Esophagus muscularis mucosa (tissue), 4 donors: ENCODE results near the gene CTNNA2. TPM values are rescaled to one million over a fixed set of nuclear protein-coding genes. Genes with fewer than 3 reads are reported as not detected.

Source experiments
- DNase-seq: peaks from one replicate; pipeline ENCODE4 v3.0.0-alpha.2; 2017; ENCODE audit errors: extremely low spot score
- H3K27ac ChIP-seq, 4 donors: fragments of 200-600 bp; sonication (generic); replicated peaks in 1 of 4; 1 replicate in 3 of 4; 2 replicates in 1 of 4; pipeline ENCODE4 v1.5.1; 2016 to 2019; ENCODE audit warnings: mild to moderate bottlenecking in 1 of 4
- H3K27me3 ChIP-seq, 4 donors: fragments of 200-600 bp; sonication (generic); one replicate each; pipeline versions ENCODE4 v1.5.1 to v1.6.0; 2016 to 2019
- H3K36me3 ChIP-seq, 4 donors: fragments of 200-600 bp; sonication (generic); one replicate each; pipeline ENCODE4 v1.5.1; 2016 to 2019
- H3K4me1 ChIP-seq, 4 donors: fragments of 200-600 bp; sonication (generic); one replicate each; pipeline ENCODE4 v1.5.1; 2016 to 2019
- H3K4me3 ChIP-seq, 4 donors: fragments of 200-600 bp; sonication (generic); 1 replicate in 2 of 4; 2 replicates in 2 of 4; pipeline ENCODE4 v1.5.1; 2016 to 2019; ENCODE audit warnings: mild to moderate bottlenecking in 4 of 4, moderate library complexity in 1 of 4
- H3K9me3 ChIP-seq, 4 donors: fragments of 200-600 bp; sonication (generic); 1 replicate in 3 of 4; 2 replicates in 1 of 4; pipeline ENCODE4 v1.5.1; 2016 to 2019
- EP300 ChIP-seq: sonication (generic); formaldehyde crosslinking; IDR thresholded peaks from one replicate; pipeline ENCODE4 v1.6.1; 2017; ENCODE audit warnings: antibody characterized with exemption
- POLR2A ChIP-seq: fragments of 450-650 bp; IDR thresholded peaks from one replicate; pipeline ENCODE4 v1.6.1; 2017; ENCODE audit warnings: antibody characterized with exemption, moderate library complexity, mild to moderate bottlenecking, low read depth
- POLR2AphosphoS5 ChIP-seq, 2 donors: sonication (generic); formaldehyde crosslinking; IDR thresholded peaks; one replicate each; pipeline ENCODE4 v1.6.1; 2017; ENCODE audit warnings: antibody characterized with exemption in 2 of 2
- WGBS: methylation state at CpG from one replicate; pipeline ENCODE4 v1.1.5; 2018; 5-methylcytosine and 5-hydroxymethylcytosine counted together
- intact Hi-C: fragments of 100-400 bp; cut with DNase I; formaldehyde crosslinking; loops from one replicate; pipeline ENCODE4 v1.15.1; 2023
- total RNA-seq, 4 donors: library from RNA; depleted of rRNA; stranded (reverse); fragments of >200 nt; gene quantifications; one replicate each; pipeline versions ENCODE4 v1.1.0 to v1.2.1, GENCODE V29; 2016
- TF ChIP-seq, protein P1 (sequence below), 3 experiments: fragments of 200-600 bp in 2 of 3; fragments of 450-650 bp in 1 of 3; sonication (generic) in 2 of 3; IDR thresholded peaks; one replicate each; pipeline ENCODE4 v1.5.1; 2017 to 2019; ENCODE audit warnings: antibody characterized with exemption in 3 of 3, mild to moderate bottlenecking in 2 of 3, moderate library complexity in 1 of 3

CTNNA2 gene
- total RNA-seq, 4 donors from 2014 or later = 0.42 to 2.5 (median 1.1) TPM

DNA sequence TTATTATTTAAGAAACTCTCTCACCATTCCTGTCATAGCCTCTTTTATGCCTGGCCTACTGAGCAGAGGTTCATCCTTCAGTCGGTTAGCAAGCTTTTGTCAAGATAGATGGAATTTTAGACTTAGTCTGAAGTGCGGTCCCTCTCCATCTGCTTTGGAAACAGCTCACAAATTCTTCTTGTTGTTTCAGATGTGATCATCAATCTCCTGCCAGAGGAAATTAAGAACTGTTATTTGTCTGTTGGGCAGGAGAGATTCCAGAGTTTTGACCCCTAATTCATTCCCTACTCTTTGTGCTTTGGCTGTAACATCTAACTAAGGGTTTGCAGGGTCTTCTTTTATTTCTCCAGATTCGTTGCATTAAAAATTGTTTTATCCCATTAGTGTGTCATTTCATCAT, 735.3 kb downstream of the CTNNA2 start:
- 69% methylated on average over 3 of the region's 3 CpGs for WGBS
- intact Hi-C loops = no loop called here
- no peaks in the 10 kb centered on the region for H3K9me3 ChIP-seq
- no peaks in the 10 kb centered on the region for H3K36me3 ChIP-seq
- H3K27ac ChIP-seq = no peak overlapping the region
- TF ChIP-seq, protein P1, sequence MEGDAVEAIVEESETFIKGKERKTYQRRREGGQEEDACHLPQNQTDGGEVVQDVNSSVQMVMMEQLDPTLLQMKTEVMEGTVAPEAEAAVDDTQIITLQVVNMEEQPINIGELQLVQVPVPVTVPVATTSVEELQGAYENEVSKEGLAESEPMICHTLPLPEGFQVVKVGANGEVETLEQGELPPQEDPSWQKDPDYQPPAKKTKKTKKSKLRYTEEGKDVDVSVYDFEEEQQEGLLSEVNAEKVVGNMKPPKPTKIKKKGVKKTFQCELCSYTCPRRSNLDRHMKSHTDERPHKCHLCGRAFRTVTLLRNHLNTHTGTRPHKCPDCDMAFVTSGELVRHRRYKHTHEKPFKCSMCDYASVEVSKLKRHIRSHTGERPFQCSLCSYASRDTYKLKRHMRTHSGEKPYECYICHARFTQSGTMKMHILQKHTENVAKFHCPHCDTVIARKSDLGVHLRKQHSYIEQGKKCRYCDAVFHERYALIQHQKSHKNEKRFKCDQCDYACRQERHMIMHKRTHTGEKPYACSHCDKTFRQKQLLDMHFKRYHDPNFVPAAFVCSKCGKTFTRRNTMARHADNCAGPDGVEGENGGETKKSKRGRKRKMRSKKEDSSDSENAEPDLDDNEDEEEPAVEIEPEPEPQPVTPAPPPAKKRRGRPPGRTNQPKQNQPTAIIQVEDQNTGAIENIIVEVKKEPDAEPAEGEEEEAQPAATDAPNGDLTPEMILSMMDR (IDR thresholded peaks at IDR 0.05) = no peak
- TF ChIP-seq POLR2AphosphoS5 (IDR thresholded peaks at IDR 0.05) = no peak
- no peak for TF ChIP-seq POLR2A
- TF ChIP-seq EP300 = no peak
- no peak overlapping the region for H3K4me3 ChIP-seq
- no peaks in the 10 kb centered on the region for H3K27me3 ChIP-seq
- H3K4me1 ChIP-seq = no peaks in the 10 kb centered on the region
- no peak for DNase-seq

DNA sequence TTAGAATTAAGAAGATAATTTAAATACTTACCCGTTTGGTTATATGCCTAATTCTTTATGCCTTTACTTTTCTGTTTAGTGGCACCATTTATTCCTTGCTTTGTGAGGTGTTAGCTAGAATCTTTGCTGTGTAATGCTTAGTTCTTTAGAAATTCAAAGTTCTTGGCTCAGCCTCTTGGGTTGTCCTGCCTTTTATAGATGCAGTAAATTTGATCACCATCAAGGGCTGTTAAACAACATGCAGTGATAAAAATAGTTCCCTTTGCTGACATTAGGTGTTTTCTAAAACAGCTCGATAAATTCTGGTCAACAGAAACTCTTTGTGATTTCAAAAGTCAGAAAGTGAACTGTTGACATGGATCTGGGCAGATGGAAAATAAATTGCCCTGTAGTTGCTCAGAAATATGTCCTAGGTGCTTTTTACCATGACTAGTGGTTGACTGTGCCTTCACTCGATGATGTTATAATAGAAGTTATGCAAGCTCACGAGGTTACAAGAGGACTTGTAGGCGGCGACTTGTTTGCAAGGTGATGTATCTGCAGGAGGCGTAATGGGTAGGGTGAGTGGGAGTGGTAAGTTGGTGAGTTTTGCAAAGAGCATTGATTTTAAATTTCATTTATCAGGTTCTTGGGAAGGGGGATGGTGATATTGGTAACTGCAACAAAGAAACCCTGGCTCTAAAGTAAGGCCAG, 739.6 kb downstream of the CTNNA2 start:
- Histone ChIP-seq H3K4me3 (no peak overlapping the region), H3K4me1 (no peaks in the 10 kb centered on the region), H3K36me3 (no peaks in the 10 kb centered on the region), H3K27me3 (no peaks in the 10 kb centered on the region), H3K27ac (no peak overlapping the region), H3K9me3 (no peaks in the 10 kb centered on the region)
- no peak for TF ChIP-seq POLR2AphosphoS5 (IDR thresholded peaks at IDR 0.05)
- DNase-seq = no peak
- intact Hi-C loops = no loop called here
- 89% methylated on average over 7 of the region's 7 CpGs for WGBS

DNA sequence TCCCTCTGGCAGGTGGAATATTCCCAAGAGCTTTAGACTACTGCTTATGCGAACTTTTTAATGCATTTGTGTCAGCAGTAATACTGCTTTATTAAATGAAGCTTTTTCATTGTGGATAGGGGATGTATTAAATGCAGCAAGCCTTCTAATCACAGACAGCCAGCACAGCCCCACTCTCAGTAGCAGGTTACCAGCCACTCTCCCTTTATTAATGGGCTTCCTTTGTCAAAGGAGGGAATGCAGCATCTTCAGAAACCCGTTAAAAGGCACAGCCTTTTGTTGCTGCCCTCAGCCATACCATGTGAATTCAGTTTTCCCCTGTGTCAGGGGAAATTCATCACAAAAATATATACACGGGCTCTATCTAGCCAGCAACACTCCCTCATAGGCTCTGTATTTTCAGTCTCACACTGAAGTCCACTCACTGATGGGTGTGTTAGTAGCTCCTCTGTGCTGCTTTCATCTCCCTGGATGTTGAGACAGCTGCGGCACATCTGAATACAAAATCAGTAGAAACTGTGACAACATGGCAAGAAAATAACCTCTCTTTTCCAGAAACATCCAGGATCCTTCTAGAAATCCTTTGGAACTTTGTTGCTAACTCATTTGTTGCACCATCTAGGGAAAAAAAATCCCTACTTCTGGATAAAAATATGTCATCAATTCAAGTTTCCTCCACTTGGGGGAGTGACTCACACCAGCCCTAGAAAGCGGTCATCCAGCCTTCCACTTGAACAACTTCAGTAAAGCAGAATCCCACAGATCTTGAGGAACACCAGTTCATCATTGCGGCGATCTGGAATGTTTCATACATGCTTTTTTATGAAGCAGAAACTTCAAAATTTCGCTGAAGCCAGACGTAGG, 743.3 kb downstream of the CTNNA2 start:
- Histone ChIP-seq H3K36me3 (no peaks in the 10 kb centered on the region), H3K4me1 (no peaks in the 10 kb centered on the region), H3K27me3 (no peaks in the 10 kb centered on the region), H3K27ac (no peak overlapping the region), H3K4me3 (no peak overlapping the region), H3K9me3 (no peaks in the 10 kb centered on the region)
- intact Hi-C loops = no loop called here
- no peak for DNase-seq
- TF ChIP-seq, protein P1 (IDR thresholded peaks at IDR 0.05) = no peak
- TF ChIP-seq POLR2A = no peak
- 62% methylated on average over 9 of the region's 9 CpGs for WGBS

DNA sequence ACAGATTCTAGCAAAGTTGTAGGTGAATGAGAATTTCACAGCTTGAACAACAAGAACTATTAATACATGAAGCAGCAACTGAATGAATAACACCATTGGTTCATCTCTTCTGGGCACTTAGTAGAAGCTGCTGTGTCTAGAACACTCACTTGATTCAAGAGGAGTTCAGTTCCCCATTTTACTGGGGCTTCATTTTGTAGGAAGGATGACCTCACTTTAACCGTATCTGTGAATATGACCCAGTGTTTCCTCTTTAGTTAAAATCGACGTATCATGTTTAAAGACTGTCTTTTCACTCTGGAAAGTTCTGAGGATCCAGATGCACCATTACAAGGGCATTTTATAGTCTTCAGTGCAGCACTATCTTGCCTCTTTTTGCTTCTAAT, 743.9 kb downstream of the CTNNA2 start:
- 53% methylated on average over 3 of the region's 3 CpGs for WGBS
- intact Hi-C loops = no loop called here
- Histone ChIP-seq H3K27me3 (no peaks in the 10 kb centered on the region), H3K27ac (no peak overlapping the region), H3K9me3 (no peaks in the 10 kb centered on the region), H3K36me3 (no peaks in the 10 kb centered on the region), H3K4me1 (no peaks in the 10 kb centered on the region), H3K4me3 (no peak overlapping the region)
- TF ChIP-seq POLR2A = no peak
- DNase-seq = no peak

DNA sequence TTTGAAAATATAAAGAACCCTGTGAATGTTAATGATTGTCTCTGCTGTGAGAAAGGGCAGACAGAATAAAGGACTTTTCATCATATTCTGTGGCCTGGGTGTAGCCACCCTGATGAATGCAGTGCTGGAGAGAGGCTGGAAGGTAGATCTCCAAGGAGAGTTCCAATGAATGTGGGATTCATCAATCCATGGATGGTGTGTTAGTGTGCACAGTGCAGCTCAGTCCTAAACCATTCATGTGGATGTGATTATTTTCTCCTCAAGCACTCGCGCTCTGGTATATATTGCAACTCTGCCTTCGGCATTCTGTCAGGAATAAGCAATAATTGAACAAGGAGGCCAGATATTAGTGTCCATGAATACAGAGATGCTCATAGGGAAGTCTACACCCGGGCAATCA, 744.6 kb downstream of the CTNNA2 start:
- H3K9me3 ChIP-seq = no peaks in the 10 kb centered on the region
- H3K36me3 ChIP-seq = no peaks in the 10 kb centered on the region
- intact Hi-C loops = no loop called here
- H3K27ac ChIP-seq = no peak overlapping the region
- WGBS = 96% methylated on average over 4 of the region's 4 CpGs
- TF ChIP-seq POLR2A (no peak), EP300 (no peak), POLR2AphosphoS5 (IDR thresholded peaks at IDR 0.05) (no peak)
- TF ChIP-seq, protein P1 (IDR thresholded peaks at IDR 0.05) = no peak
- no peaks in the 10 kb centered on the region for H3K27me3 ChIP-seq
- no peaks in the 10 kb centered on the region for H3K4me1 ChIP-seq
- no peak for DNase-seq
- H3K4me3 ChIP-seq = no peak overlapping the region
